NCI-H2196 treated with DMSO at 0.1 percent for 48 hours (cell line): ENCODE data around the gene SLC25A29.
A peak's percentile ranks its signal among the peaks of the same experiment; 100 is the strongest.

ENCODE experiments used
- DNase-seq: peaks from one replicate; lab custom pipeline; 2025; ENCODE audit not compliant: unreplicated experiment; lab: John Stamatoyannopoulos, UW

SLC25A29 gene

GRCh38 chr14:100282766-100283419, 23.4 kb downstream of the SLC25A29 start:
- no peak for DNase-seq

GRCh38 chr14:100282083-100282350, 24.2 kb downstream of the SLC25A29 start:
- no peak for DNase-seq

GRCh38 chr14:100281286-100282082, 24.8 kb downstream of the SLC25A29 start:
- DNase-seq = no peak

GRCh38 chr14:100279563-100279962, 26.7 kb downstream of the SLC25A29 start:
- no peak for DNase-seq

- no peak for DNase-seq
These were observed 27.1 kb downstream of the SLC25A29 start for GRCh38 chr14:100279133-100279532.

GRCh38 chr14:100278702-100279101, 27.5 kb downstream of the SLC25A29 start:
- no peak for DNase-seq

- no peak for DNase-seq
These were observed 31.0 kb downstream of the SLC25A29 start for GRCh38 chr14:100275214-100275613.

- DNase-seq = no peak
These were observed 32.0 kb downstream of the SLC25A29 start for GRCh38 chr14:100274250-100274649.

GRCh38 chr14:100271247-100271939, 34.9 kb downstream of the SLC25A29 start:
- DNase-seq = no peak

- DNase-seq = no peak
These were observed 37.5 kb downstream of the SLC25A29 start for GRCh38 chr14:100268591-100269207.

- no peak for DNase-seq
These were observed 38.3 kb downstream of the SLC25A29 start for GRCh38 chr14:100267990-100268389.

- no peak for DNase-seq
These were observed 43.1 kb downstream of the SLC25A29 start for GRCh38 chr14:100263141-100263540.

GRCh38 chr14:100262545-100262944, 43.7 kb downstream of the SLC25A29 start:
- no peak for DNase-seq

GRCh38 chr14:100261621-100262020, 44.6 kb downstream of the SLC25A29 start:
- DNase-seq = no peak

GRCh38 chr14:100256339-100256895, 49.8 kb downstream of the SLC25A29 start:
- DNase-seq = no peak

- no peak for DNase-seq
These were observed 53.6 kb downstream of the SLC25A29 start for GRCh38 chr14:100252684-100253083.

- no peak for DNase-seq
These were observed 55.3 kb downstream of the SLC25A29 start for GRCh38 chr14:100250732-100251465.

- DNase-seq = peak; percentile 14
These were observed 59.3 kb downstream of the SLC25A29 start for GRCh38 chr14:100246809-100247428.

- DNase-seq = no peak
These were observed 63.2 kb downstream of the SLC25A29 start for GRCh38 chr14:100243020-100243419.

- DNase-seq = no peak
These were observed 65.0 kb downstream of the SLC25A29 start for GRCh38 chr14:100241279-100241678.
